Osteocyte (in vitro differentiated cells): ENCODE measurements around the gene KLF9. TPM values are rescaled to one million over a fixed set of nuclear protein-coding genes. Genes with fewer than 3 reads are reported as not detected.

Experiments
- DNase-seq: peaks from one replicate; pipeline ENCODE4 v3.0.0; 2021; ENCODE audit warnings: mixed read lengths; ENCODE audit not compliant: unreplicated experiment; ENCODE audit errors: extremely low spot score
- H3K27ac Mint-ChIP-seq: one replicate; pipeline ENCODE4 v1.8.0; 2021; ENCODE audit warnings: mild to moderate bottlenecking, mixed read lengths; ENCODE audit not compliant: unreplicated experiment
- H3K27me3 Mint-ChIP-seq: one replicate; pipeline ENCODE4 v1.8.0; 2021; ENCODE audit warnings: mixed read lengths; ENCODE audit not compliant: unreplicated experiment
- H3K36me3 Mint-ChIP-seq: one replicate; pipeline ENCODE4 v1.8.0; 2021; ENCODE audit warnings: mixed read lengths; ENCODE audit not compliant: unreplicated experiment
- H3K4me1 Mint-ChIP-seq: one replicate; pipeline ENCODE4 v1.8.0; 2021; ENCODE audit warnings: mixed read lengths; ENCODE audit not compliant: unreplicated experiment
- H3K4me3 Mint-ChIP-seq: one replicate; pipeline ENCODE4 v1.8.0; 2021; ENCODE audit warnings: mild to moderate bottlenecking, moderate library complexity, mixed read lengths; ENCODE audit not compliant: unreplicated experiment
- H3K9me3 Mint-ChIP-seq: one replicate; pipeline ENCODE4 v1.8.0; 2021; ENCODE audit warnings: mixed read lengths; ENCODE audit not compliant: unreplicated experiment
- total RNA-seq: library from RNA; stranded (reverse); gene quantifications from 2 replicates; pipeline ENCODE4 v1.2.1, GENCODE V29; 2021
- TF ChIP-seq, protein P1 (sequence below): fragments of 200-600 bp; sonication (generic); IDR thresholded peaks from 2 replicates; pipeline ENCODE4 v1.5.0; 2021; ENCODE audit warnings: antibody characterized with exemption, mild to moderate bottlenecking, moderate library complexity

KLF9 gene
- total RNA-seq, 1 donor from 2014 or later, result 85.3 TPM

DNA sequence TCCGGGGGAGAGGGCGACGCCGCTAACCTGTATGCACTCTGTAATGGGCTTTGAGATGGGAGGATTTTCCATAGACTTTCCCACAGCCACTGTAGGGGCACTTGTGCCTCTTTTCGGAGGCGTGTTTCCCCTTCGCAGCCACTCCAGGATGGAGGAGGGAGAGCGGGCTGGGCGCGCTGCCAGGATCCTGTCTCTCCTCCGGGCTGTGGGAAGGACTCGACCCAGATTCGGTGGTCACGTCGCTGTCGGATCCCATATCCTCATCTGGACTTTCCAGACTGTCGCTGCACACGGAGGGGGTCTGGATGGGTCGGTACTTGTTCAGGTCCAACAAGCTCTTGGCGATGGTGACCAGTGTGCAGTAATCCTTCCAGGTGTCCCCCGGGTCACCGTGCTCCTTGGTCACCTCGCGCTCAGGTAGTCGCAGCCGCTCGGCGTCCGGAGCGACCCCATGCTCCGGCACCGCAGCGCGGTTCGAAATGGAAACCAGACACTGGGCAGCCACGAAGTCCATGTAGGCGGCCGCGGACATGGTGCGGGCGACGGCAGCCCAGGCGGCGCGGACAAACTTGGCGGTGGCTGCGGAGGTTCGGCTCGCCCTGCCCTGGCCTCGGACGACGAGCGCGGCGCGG, 1.5 kb downstream of the KLF9 start:
- Mint-ChIP-seq H3K27ac (peak overlapping the region; percentile 99), H3K4me1 (peaks cover 51% of the 10 kb centered on the region), H3K4me3 (peak overlapping the region; percentile 98), H3K27me3 (no peaks in the 10 kb centered on the region), H3K9me3 (no peaks in the 10 kb centered on the region), H3K36me3 (peaks cover 21% of the 10 kb centered on the region)
- TF ChIP-seq, protein P1, sequence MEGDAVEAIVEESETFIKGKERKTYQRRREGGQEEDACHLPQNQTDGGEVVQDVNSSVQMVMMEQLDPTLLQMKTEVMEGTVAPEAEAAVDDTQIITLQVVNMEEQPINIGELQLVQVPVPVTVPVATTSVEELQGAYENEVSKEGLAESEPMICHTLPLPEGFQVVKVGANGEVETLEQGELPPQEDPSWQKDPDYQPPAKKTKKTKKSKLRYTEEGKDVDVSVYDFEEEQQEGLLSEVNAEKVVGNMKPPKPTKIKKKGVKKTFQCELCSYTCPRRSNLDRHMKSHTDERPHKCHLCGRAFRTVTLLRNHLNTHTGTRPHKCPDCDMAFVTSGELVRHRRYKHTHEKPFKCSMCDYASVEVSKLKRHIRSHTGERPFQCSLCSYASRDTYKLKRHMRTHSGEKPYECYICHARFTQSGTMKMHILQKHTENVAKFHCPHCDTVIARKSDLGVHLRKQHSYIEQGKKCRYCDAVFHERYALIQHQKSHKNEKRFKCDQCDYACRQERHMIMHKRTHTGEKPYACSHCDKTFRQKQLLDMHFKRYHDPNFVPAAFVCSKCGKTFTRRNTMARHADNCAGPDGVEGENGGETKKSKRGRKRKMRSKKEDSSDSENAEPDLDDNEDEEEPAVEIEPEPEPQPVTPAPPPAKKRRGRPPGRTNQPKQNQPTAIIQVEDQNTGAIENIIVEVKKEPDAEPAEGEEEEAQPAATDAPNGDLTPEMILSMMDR, result no peak
- DNase-seq, result peak; percentile 88

- Mint-ChIP-seq H3K4me1 (peaks cover 52% of the 10 kb centered on the region), H3K4me3 (peak overlapping the region; percentile 98), H3K27me3 (no peaks in the 10 kb centered on the region), H3K9me3 (no peaks in the 10 kb centered on the region), H3K36me3 (peaks cover 24% of the 10 kb centered on the region), H3K27ac (peak overlapping the region; percentile 99)
- TF ChIP-seq, protein P1, result no peak
- no peak for DNase-seq
These were observed 2.3 kb downstream of the KLF9 start for GRCh38 chr9:70411930-70412831.

DNA sequence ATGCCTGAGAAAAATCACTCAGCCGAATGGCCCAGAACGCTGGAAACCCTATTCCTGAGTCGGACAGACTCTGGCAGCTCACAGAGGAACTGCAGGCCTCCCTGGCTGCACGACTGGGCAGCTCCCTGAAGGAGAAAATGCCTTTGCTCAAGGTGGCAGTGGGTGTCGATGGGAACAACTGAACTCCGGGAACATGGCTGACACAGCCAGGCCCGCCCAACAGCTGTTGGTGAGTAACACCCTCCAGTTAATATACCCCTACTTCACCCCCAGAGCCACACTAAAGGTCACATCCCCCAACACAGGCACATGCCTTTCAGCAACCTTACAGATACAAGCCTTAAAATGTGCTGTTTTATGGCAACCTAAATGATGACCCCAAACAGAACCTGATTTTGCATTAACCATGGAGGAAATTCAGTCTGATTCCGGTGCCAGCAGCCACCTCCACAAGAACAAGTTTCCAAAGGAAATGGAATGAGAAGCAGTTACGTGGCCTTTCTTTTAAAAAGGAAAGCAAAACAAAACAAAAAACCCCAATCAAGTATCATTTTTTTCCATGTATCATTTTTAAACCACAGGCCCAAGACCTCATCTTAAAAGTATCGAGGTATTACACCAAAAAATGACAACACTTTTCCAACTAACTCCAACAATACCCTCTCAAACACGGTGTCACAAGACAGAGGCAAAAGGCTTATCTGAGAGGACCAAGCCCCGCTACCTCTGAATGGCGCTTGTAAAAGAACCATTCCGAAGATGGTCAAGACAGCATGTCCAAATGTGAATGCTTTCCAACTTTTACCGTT, 3.1 kb downstream of the KLF9 start:
- Mint-ChIP-seq H3K9me3 (no peaks in the 10 kb centered on the region), H3K4me1 (peaks cover 55% of the 10 kb centered on the region), H3K4me3 (peak overlapping the region; percentile 98), H3K36me3 (peaks cover 24% of the 10 kb centered on the region), H3K27me3 (no peaks in the 10 kb centered on the region), H3K27ac (peak overlapping the region; percentile 99)
- TF ChIP-seq, protein P1, result no peak
- no peak for DNase-seq

- H3K27me3 Mint-ChIP-seq, result no peaks in the 10 kb centered on the region
- TF ChIP-seq, protein P1, result no peak
- peak overlapping the region; percentile 99 for H3K27ac Mint-ChIP-seq
- H3K9me3 Mint-ChIP-seq, result no peaks in the 10 kb centered on the region
- H3K4me1 Mint-ChIP-seq, result peaks cover 60% of the 10 kb centered on the region
- peaks cover 24% of the 10 kb centered on the region for H3K36me3 Mint-ChIP-seq
- H3K4me3 Mint-ChIP-seq, result peak overlapping the region; percentile 98
- DNase-seq, result no peak
These were observed 4.1 kb downstream of the KLF9 start for GRCh38 chr9:70410368-70410767.
